ENCODE results near the gene ZNF438.

The ZNF438 gene

GRCh38 chr10:31035266-31035798 lies 3.7 kb upstream of the ZNF438 start:
- ChIA-PET POLR2A (ENCODE audit: low non-redundant PET) (no interaction called here), CTCF (interaction anchor here (0.6 kb wide), 1 partner anchor 1563 kb away, joined by 3 read pairs; no protein-coding TSS in a partner anchor)
- no peak for TF ChIP-seq CTCF (conservative IDR thresholded peaks at IDR 0.05; ENCODE audit: low read depth)
- no peak overlapping the region for H3K27ac ChIP-seq
- DNase-seq (ENCODE audit: low spot score) = no peak

GRCh38 chr10:31034098-31034909 lies 2.6 kb upstream of the ZNF438 start:
- H3K27ac ChIP-seq = no peak overlapping the region
- no peak for TF ChIP-seq CTCF (conservative IDR thresholded peaks at IDR 0.05; ENCODE audit: low read depth)
- ChIA-PET CTCF (interaction anchor here (0.6 kb wide), 1 partner anchor 1562 kb away, joined by 3 read pairs; no protein-coding TSS in a partner anchor), POLR2A (ENCODE audit: low non-redundant PET) (no interaction called here)
- no peak for DNase-seq (ENCODE audit: low spot score)

- H3K27ac ChIP-seq = no peak overlapping the region; the same call in 1 of the 2 replicates
- DNase-seq (ENCODE audit: low spot score) = no peak
- no peak for TF ChIP-seq CTCF (conservative IDR thresholded peaks at IDR 0.05; ENCODE audit: low read depth)
- POLR2A ChIA-PET (ENCODE audit: low non-redundant PET) = interaction anchor here (0.7 kb wide), 1 partner anchor 727 kb away, joined by 6 read pairs; no protein-coding TSS in a partner anchor
- CTCF ChIA-PET = no interaction called here
These were observed 1.5 kb upstream of the ZNF438 start for GRCh38 chr10:31033147-31033546.

- ChIA-PET POLR2A (ENCODE audit: low non-redundant PET) (interaction anchor here (0.5 to 0.7 kb wide), 7 partner anchors 12 to 728 kb away, joined by 3 to 6 read pairs (median 3); no protein-coding TSS in a partner anchor), CTCF (interaction anchor here (1.0 kb wide), 1 partner anchor 306 kb away, joined by 5 read pairs; no protein-coding TSS in a partner anchor)
- peak; percentile 92 for DNase-seq (ENCODE audit: low spot score)
- TF ChIP-seq CTCF (conservative IDR thresholded peaks at IDR 0.05; ENCODE audit: low read depth) = no peak
- H3K27ac ChIP-seq = peak overlapping the region; percentile 94
These were observed 830 bp upstream of the ZNF438 start for GRCh38 chr10:31032258-31033132.

- H3K27ac ChIP-seq = peak overlapping the region; percentile 94
- POLR2A ChIA-PET (ENCODE audit: low non-redundant PET) = interaction anchor here (0.5 to 0.7 kb wide), 2 partner anchors 115 to 784 kb away, joined by 3 to 4 read pairs; no protein-coding TSS in a partner anchor
- no peak for DNase-seq (ENCODE audit: low spot score)
- CTCF ChIA-PET = no interaction called here
- no peak for TF ChIP-seq CTCF (conservative IDR thresholded peaks at IDR 0.05; ENCODE audit: low read depth)
These were observed 484 bp downstream of the ZNF438 start for GRCh38 chr10:31031205-31031557.

- ChIA-PET CTCF (no interaction called here), POLR2A (ENCODE audit: low non-redundant PET) (no interaction called here)
- DNase-seq (ENCODE audit: low spot score) = no peak
- TF ChIP-seq CTCF (conservative IDR thresholded peaks at IDR 0.05; ENCODE audit: low read depth) = no peak
- no peak overlapping the region for H3K27ac ChIP-seq
These were observed 865 bp downstream of the ZNF438 start for GRCh38 chr10:31030800-31031199.
